SKM-1 treated with dmso at 0.1 percent for 144 hours (cell line): ENCODE data around the gene ATL1.
"Not testable (repeated sequence)": the region's sequence is repeated elsewhere in the genome, so short reads cannot be mapped to it uniquely, and the experiment has no call there.

Experiments
- DNase-seq: peaks from one replicate; lab custom pipeline; 2025; ENCODE audit not compliant: unreplicated experiment; lab: John Stamatoyannopoulos, UW

ATL1 gene

GRCh38 chr14:50601394-50601793 is 41.4 kb downstream of the ATL1 start:
- DNase-seq = no peak

GRCh38 chr14:50602035-50602434 is 42.1 kb downstream of the ATL1 start:
- no peak for DNase-seq

- DNase-seq = no peak
Observed at GRCh38 chr14:50603565-50603964, 43.6 kb downstream of the ATL1 start.

- DNase-seq = no peak
Observed at GRCh38 chr14:50605766-50606165, 45.8 kb downstream of the ATL1 start.

- DNase-seq = no peak
Observed at GRCh38 chr14:50606468-50606867, 46.5 kb downstream of the ATL1 start.

GRCh38 chr14:50607181-50607580 is 47.2 kb downstream of the ATL1 start:
- no peak for DNase-seq

- no peak for DNase-seq
Observed at GRCh38 chr14:50607761-50608160, 47.8 kb downstream of the ATL1 start.

GRCh38 chr14:50608302-50608851 is 48.4 kb downstream of the ATL1 start:
- no peak for DNase-seq

GRCh38 chr14:50610465-50610864 is 50.5 kb downstream of the ATL1 start:
- no peak for DNase-seq

- no peak for DNase-seq
Observed at GRCh38 chr14:50612806-50613205, 52.9 kb downstream of the ATL1 start.

GRCh38 chr14:50615056-50615455 is 55.1 kb downstream of the ATL1 start:
- no peak for DNase-seq

GRCh38 chr14:50615552-50615951 is 55.6 kb downstream of the ATL1 start:
- DNase-seq = no peak

GRCh38 chr14:50616275-50616674 is 56.3 kb downstream of the ATL1 start:
- no peak for DNase-seq

- peak; percentile 18 for DNase-seq
Observed at GRCh38 chr14:50619569-50620141, 59.7 kb downstream of the ATL1 start.

- DNase-seq = no peak
Observed at GRCh38 chr14:50620341-50620740, 60.4 kb downstream of the ATL1 start.

- DNase-seq = no peak
Observed at GRCh38 chr14:50622978-50623377, 63.0 kb downstream of the ATL1 start.

- DNase-seq = no peak
Observed at GRCh38 chr14:50624447-50624846, 64.5 kb downstream of the ATL1 start.

GRCh38 chr14:50624947-50625346 is 65.0 kb downstream of the ATL1 start:
- DNase-seq = not testable (repeated sequence)

- DNase-seq = no peak
Observed at GRCh38 chr14:50631408-50631821, 71.5 kb downstream of the ATL1 start.

- DNase-seq = no peak
Observed at GRCh38 chr14:50633954-50634353, 74.0 kb downstream of the ATL1 start.

GRCh38 chr14:50635141-50635540 is 75.2 kb downstream of the ATL1 start:
- DNase-seq = no peak

- no peak for DNase-seq
Observed at GRCh38 chr14:50647282-50647681, 87.3 kb downstream of the ATL1 start.

- DNase-seq = no peak
Observed at GRCh38 chr14:50647753-50648152, 87.8 kb downstream of the ATL1 start.
